ENCODE measurements around the gene MICOS13. TPM values are rescaled to one million over a fixed set of nuclear protein-coding genes. Genes with fewer than 3 reads are reported as not detected.

The MICOS13 gene
- total and polyA plus RNA-seq, 2 donors (not counting 3 experiments of a cell fraction or from before 2014, with no cell fraction given): 55.3 to 86.1 TPM

DNA sequence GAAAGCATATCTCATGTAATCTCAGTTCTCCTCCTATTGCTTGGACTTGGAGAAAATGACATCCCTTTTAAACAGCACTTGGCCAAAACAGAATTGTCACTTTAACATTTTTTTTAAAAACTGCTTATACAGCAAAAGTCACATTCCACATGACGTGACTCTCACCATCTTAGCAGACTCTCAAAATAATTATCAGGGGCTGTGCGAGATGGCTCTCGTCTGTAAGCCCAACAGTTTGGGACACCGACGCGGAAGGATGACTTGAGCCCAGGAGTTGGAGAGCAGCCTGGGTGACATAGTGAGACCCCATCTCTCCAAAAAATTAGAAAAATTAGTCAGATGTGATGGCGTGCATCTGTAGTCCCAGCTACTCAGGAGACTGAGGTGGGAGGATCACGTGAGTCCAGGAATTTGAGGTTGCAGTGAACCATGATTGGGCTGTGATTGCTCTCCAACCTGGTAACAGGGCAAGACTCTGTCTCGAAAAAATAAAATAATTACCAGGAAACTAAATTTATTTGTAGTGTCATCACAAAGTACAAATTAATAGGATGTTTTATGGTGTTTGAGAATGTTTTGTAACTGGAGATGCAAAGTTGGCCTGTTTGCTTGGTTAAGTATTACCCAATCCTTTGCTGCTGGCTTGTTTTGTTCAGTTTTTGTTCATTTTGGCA, 48.6 kb downstream of the MICOS13 start:
- POLR2A ChIA-PET: no interaction called here
- intact Hi-C loops (cut with micrococcal nuclease): no loop called here
- H4K20me1 ChIP-seq (replicated peaks; ENCODE audit: control insufficient read depth, extremely low read depth, insufficient read depth, low read length): peaks cover 6% of the 10 kb centered on the region

More for the DNA sequence above, 48.6 kb downstream of the MICOS13 start:
- no peak for TF ChIP-seq JUN (IDR thresholded peaks at IDR 0.05; ENCODE audit: borderline replicate concordance, insufficient read depth, insufficient read length, low read depth)
- no peak for TF ChIP-seq FOS (IDR thresholded peaks at IDR 0.05; ENCODE audit: borderline replicate concordance, insufficient read depth, low read length)
- TF ChIP-seq, protein P1, sequence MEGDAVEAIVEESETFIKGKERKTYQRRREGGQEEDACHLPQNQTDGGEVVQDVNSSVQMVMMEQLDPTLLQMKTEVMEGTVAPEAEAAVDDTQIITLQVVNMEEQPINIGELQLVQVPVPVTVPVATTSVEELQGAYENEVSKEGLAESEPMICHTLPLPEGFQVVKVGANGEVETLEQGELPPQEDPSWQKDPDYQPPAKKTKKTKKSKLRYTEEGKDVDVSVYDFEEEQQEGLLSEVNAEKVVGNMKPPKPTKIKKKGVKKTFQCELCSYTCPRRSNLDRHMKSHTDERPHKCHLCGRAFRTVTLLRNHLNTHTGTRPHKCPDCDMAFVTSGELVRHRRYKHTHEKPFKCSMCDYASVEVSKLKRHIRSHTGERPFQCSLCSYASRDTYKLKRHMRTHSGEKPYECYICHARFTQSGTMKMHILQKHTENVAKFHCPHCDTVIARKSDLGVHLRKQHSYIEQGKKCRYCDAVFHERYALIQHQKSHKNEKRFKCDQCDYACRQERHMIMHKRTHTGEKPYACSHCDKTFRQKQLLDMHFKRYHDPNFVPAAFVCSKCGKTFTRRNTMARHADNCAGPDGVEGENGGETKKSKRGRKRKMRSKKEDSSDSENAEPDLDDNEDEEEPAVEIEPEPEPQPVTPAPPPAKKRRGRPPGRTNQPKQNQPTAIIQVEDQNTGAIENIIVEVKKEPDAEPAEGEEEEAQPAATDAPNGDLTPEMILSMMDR (IDR thresholded peaks at IDR 0.05; ENCODE audit: extremely low read depth in 1 of 2, insufficient read depth in 1 of 2, low read depth in 1 of 2, low read length in 2 of 2): no peak
- TF ChIP-seq POLR2AphosphoS5 (IDR thresholded peaks at IDR 0.05; ENCODE audit: insufficient read depth, low read depth, low read length): no peak
- no peak for TF ChIP-seq GATA2 (IDR thresholded peaks at IDR 0.05; ENCODE audit: insufficient read depth, insufficient read length, low read depth, low read length)
- TF ChIP-seq MYC (IDR thresholded peaks at IDR 0.05; ENCODE audit: low read depth, low read length): no peak
- TF ChIP-seq EZH2 (IDR thresholded peaks at IDR 0.05; ENCODE audit: borderline replicate concordance, low read depth, low read length, severe bottlenecking): no peak
- TF ChIP-seq, protein P2, sequence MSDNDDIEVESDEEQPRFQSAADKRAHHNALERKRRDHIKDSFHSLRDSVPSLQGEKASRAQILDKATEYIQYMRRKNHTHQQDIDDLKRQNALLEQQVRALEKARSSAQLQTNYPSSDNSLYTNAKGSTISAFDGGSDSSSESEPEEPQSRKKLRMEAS (IDR thresholded peaks at IDR 0.05; ENCODE audit: insufficient read depth, insufficient read length): no peak
- TF ChIP-seq POLR2A (IDR thresholded peaks at IDR 0.05; ENCODE audit: low read depth, low read length): no peak
- Histone ChIP-seq H3K9ac (replicated peaks; ENCODE audit: extremely low read depth, insufficient read depth, low read length) (no peak overlapping the region), H3K9me3 (replicated peaks; ENCODE audit: control insufficient read depth, insufficient read depth, low read length) (no peaks in the 10 kb centered on the region), H3K4me3 (replicated peaks in 1 of 3; ENCODE audit: insufficient read depth in 1 of 3, low read depth in 1 of 3, low read length in 3 of 3) (no peak overlapping the region), H3K4me1 (ENCODE audit: control insufficient read depth, extremely low read depth, insufficient read depth, low read length) (no peaks in the 10 kb centered on the region), H3K27me3 (ENCODE audit: control insufficient read depth in 2 of 2, insufficient read depth in 2 of 2, low read length in 2 of 2) (no peaks in the 10 kb centered on the region), H3K4me2 (ENCODE audit: insufficient read depth, low read length) (no peak overlapping the region), H2AFZ (ENCODE audit: low read depth, low read length) (no peak overlapping the region), H3K27ac (ENCODE audit: insufficient read depth, low read depth, low read length) (no peak overlapping the region), H3K79me2 (ENCODE audit: control insufficient read depth, insufficient read depth, low read length) (peaks cover 97% of the 10 kb centered on the region), H3K36me3 (ENCODE audit: control insufficient read depth in 2 of 2, extremely low read depth in 1 of 2, insufficient read depth in 2 of 2, low read length in 2 of 2) (peaks cover 13 to 18% of the 10 kb centered on the region in 2 experiments), H3K9me1 (replicated peaks; ENCODE audit: control insufficient read depth, extremely low read depth, insufficient read depth, low read length) (no peaks in the 10 kb centered on the region)
- FAIRE-seq (no peak), DNase-seq (ENCODE audit: low read depth, low spot score) (no peak)
- dilution Hi-C loops (cut with MboI; ENCODE audit: extremely low pct_ligation_motif_present, low sequenced_read_pairs): no loop called here
- BruUV-seq (replicated peaks): no TSS peak
- CTCF ChIA-PET: no interaction called here
